Right lobe of liver (tissue), 6 donors: ENCODE results near the gene C1QL1. TPM values are rescaled to one million over a fixed set of nuclear protein-coding genes. Genes with fewer than 3 reads are reported as not detected.

ENCODE experiments used
- ATAC-seq, 4 donors: fragments of 200-7000 bp; cut with Tn5 transposase; one replicate each; pipeline ENCODE4 v1.9.1; 2020; ENCODE audit warnings: mild to moderate bottlenecking in 4 of 4, moderate library complexity in 4 of 4
- DNase-seq, 3 donors: peaks; one replicate each; pipeline ENCODE4 v3.0.0-alpha.2; 2020
- H3K27ac ChIP-seq, 3 donors: fragments of 200-600 bp; one replicate each; pipeline ENCODE4 v1.8.0; 2022
- H3K27me3 ChIP-seq, 2 donors: fragments of 200-600 bp; one replicate each; pipeline ENCODE4 v1.8.0; 2022
- H3K36me3 ChIP-seq, 4 donors: fragments of 200-600 bp; sonication (generic) in 1 of 4; one replicate each; pipeline versions ENCODE4 v1.5.1 to v1.8.0; 2017 to 2022; ENCODE audit warnings: control low read depth in 1 of 4
- H3K4me1 ChIP-seq, 4 donors: fragments of 200-600 bp; sonication (generic) in 1 of 4; one replicate each; pipeline versions ENCODE4 v1.5.1 to v1.8.0; 2017 to 2022; ENCODE audit warnings: control low read depth in 1 of 4
- H3K4me3 ChIP-seq, 3 donors: fragments of 200-600 bp; one replicate each; pipeline ENCODE4 v1.8.0; 2022
- H3K9me3 ChIP-seq, 4 donors: fragments of 200-600 bp; sonication (generic) in 1 of 4; one replicate each; pipeline versions ENCODE4 v1.5.1 to v1.8.0; 2017 to 2022; ENCODE audit warnings: control low read depth in 1 of 4
- CTCF ChIP-seq, 4 donors: fragments of 200-600 bp in 3 of 4; fragments of 450-650 bp in 1 of 4; IDR thresholded peaks; one replicate each; pipeline versions ENCODE4 v1.5.1 to v1.8.0; 2016 to 2022; ENCODE audit warnings: antibody characterized with exemption in 4 of 4, mild to moderate bottlenecking in 2 of 4
- POLR2A ChIP-seq: fragments of 450-650 bp; IDR thresholded peaks from one replicate; pipeline ENCODE4 v1.6.1; 2017; ENCODE audit warnings: antibody characterized with exemption, mild to moderate bottlenecking
- WGBS: methylation state at CpG from one replicate; pipeline ENCODE4 v1.1.6; 2018; ENCODE audit warnings: low coverage, low lambda C conversion rate; ENCODE audit not compliant: insufficient coverage; ENCODE audit errors: missing lambda C conversion rate; 5-methylcytosine and 5-hydroxymethylcytosine counted together
- intact Hi-C, 2 donors: fragments of 100-400 bp; cut with DNase I; formaldehyde crosslinking; loops; one replicate each; pipeline versions ENCODE4 v1.11.2 to v1.14.1; 2022
- total RNA-seq, 6 experiments: library from RNA; depleted of rRNA in 2 of 6; stranded (reverse); fragments of >200 nt in 2 of 6; fragmentation: NEBNext Ultra II Directional in 3 of 6; extraction: Animal tissue kit (Norgen Biotek cat#: 25700) in 3 of 6; gene quantifications; one replicate each; pipeline versions ENCODE4 v1.1.0 to v1.2.4, GENCODE V29; 2016 to 2023
- donor health status: DM: no; HTN: yes; CAD: no.
- donor health status: DM: no; HTN: no; CAD: no.
- donor health status: DM: no; HTN: no; CAD: no.
- donor health status: DM: no; HTN: yes; CAD: no.
- donor health status: DM: no; HTN: yes; CAD: no.

The C1QL1 gene
- total RNA-seq, 6 experiments from 2014 or later = 0.31 to 0.62 (median 0.38) TPM; not detected in 2

GRCh38 chr17:44932096-44932786 lies 35.9 kb downstream of the C1QL1 start:
- Histone ChIP-seq H3K27me3 (no peaks in the 10 kb centered on the region), H3K4me1 (no peaks in the 10 kb centered on the region), H3K4me3 (no peak overlapping the region), H3K9me3 (no peaks in the 10 kb centered on the region), H3K36me3 (no peaks in the 10 kb centered on the region), H3K27ac (no peak overlapping the region)
- 93% methylated on average over 2 of the region's 8 CpGs for WGBS
- peak in 1 of 3 donors; percentile 41 for DNase-seq
- no peak for TF ChIP-seq POLR2A
- no peak for TF ChIP-seq CTCF (IDR thresholded peaks at IDR 0.05)
- intact Hi-C loops = no loop called here
- ATAC-seq = no peak

GRCh38 chr17:44931376-44931775 lies 36.7 kb downstream of the C1QL1 start:
- Histone ChIP-seq H3K27me3 (no peaks in the 10 kb centered on the region), H3K36me3 (no peaks in the 10 kb centered on the region), H3K4me3 (no peak overlapping the region), H3K4me1 (no peaks in the 10 kb centered on the region), H3K9me3 (no peaks in the 10 kb centered on the region), H3K27ac (no peak overlapping the region)
- 91% methylated on average over 4 of the region's 5 CpGs for WGBS
- TF ChIP-seq POLR2A (no peak), CTCF (IDR thresholded peaks at IDR 0.05) (no peak)
- intact Hi-C loops = no loop called here
- ATAC-seq (no peak), DNase-seq (peak in 1 of 3 donors; percentile 37)

- Histone ChIP-seq H3K9me3 (no peaks in the 10 kb centered on the region), H3K27me3 (no peaks in the 10 kb centered on the region), H3K27ac (no peak overlapping the region), H3K4me3 (no peak overlapping the region), H3K36me3 (no peaks in the 10 kb centered on the region), H3K4me1 (no peaks in the 10 kb centered on the region)
- DNase-seq (peak in 1 of 3 donors; percentile 18), ATAC-seq (no peak)
- TF ChIP-seq POLR2A (no peak), CTCF (IDR thresholded peaks at IDR 0.05) (no peak)
- WGBS = 85% methylated on average over 5 of the region's 6 CpGs
- intact Hi-C loops = no loop called here
Observed at GRCh38 chr17:44930667-44931066, 37.4 kb downstream of the C1QL1 start.

GRCh38 chr17:44928950-44929720 lies 39.0 kb downstream of the C1QL1 start:
- H3K9me3 ChIP-seq = no peaks in the 10 kb centered on the region
- H3K4me3 ChIP-seq = no peak overlapping the region
- 80% methylated on average over 2 of the region's 7 CpGs for WGBS
- no peak for ATAC-seq
- DNase-seq = no peak
- no peaks in the 10 kb centered on the region for H3K36me3 ChIP-seq
- no peak overlapping the region for H3K27ac ChIP-seq
- TF ChIP-seq POLR2A (no peak), CTCF (IDR thresholded peaks at IDR 0.05) (no peak)
- H3K4me1 ChIP-seq = no peaks in the 10 kb centered on the region
- no peaks in the 10 kb centered on the region for H3K27me3 ChIP-seq
- intact Hi-C loops = loop anchor here in 1 of 2 donors (10.0 kb wide), 1 partner anchor 196 kb away; no protein-coding TSS in a partner anchor
